Rectal smooth muscle tissue (tissue), 1 donor: ENCODE data around the gene PCBP3.
"Not testable (repeated sequence)": the region's sequence is repeated elsewhere in the genome, so short reads cannot be mapped to it uniquely, and the experiment has no call there.

Experiments used
- H3K27ac ChIP-seq: one replicate; pipeline ENCODE4 v1.7.0; 2013; ENCODE audit warnings: low read depth, low read length, inconsistent platforms
- H3K27me3 ChIP-seq: one replicate; pipeline ENCODE4 v1.7.0; 2013; ENCODE audit warnings: low read length; ENCODE audit not compliant: control insufficient read depth, insufficient read depth
- H3K36me3 ChIP-seq: one replicate; pipeline ENCODE4 v1.7.0; 2013; ENCODE audit warnings: low read length; ENCODE audit not compliant: control insufficient read depth, insufficient read depth
- H3K4me1 ChIP-seq: one replicate; pipeline ENCODE4 v1.7.0; 2013; ENCODE audit warnings: low read length; ENCODE audit not compliant: control insufficient read depth, insufficient read depth
- H3K4me3 ChIP-seq: one replicate; pipeline ENCODE4 v1.7.0; 2013; ENCODE audit warnings: low read length
- H3K9ac ChIP-seq: one replicate; pipeline ENCODE4 v1.7.0; 2013; ENCODE audit warnings: low read length

PCBP3 gene

GRCh38 chr21:45957551-45957950 lies 314.0 kb downstream of the PCBP3 start:
- no peak overlapping the region for H3K9ac ChIP-seq
- H3K36me3 ChIP-seq = no peaks in the 10 kb centered on the region
- H3K4me3 ChIP-seq = no peak overlapping the region
- H3K4me1 ChIP-seq = peaks cover 13% of the 10 kb centered on the region
- H3K27me3 ChIP-seq = no peaks in the 10 kb centered on the region
- no peak overlapping the region for H3K27ac ChIP-seq

GRCh38 chr21:45957981-45958600 lies 314.6 kb downstream of the PCBP3 start:
- Histone ChIP-seq H3K27ac (no peak overlapping the region), H3K9ac (no peak overlapping the region), H3K4me3 (no peak overlapping the region), H3K27me3 (no peaks in the 10 kb centered on the region), H3K4me1 (peaks cover 13% of the 10 kb centered on the region), H3K36me3 (no peaks in the 10 kb centered on the region)

DNA sequence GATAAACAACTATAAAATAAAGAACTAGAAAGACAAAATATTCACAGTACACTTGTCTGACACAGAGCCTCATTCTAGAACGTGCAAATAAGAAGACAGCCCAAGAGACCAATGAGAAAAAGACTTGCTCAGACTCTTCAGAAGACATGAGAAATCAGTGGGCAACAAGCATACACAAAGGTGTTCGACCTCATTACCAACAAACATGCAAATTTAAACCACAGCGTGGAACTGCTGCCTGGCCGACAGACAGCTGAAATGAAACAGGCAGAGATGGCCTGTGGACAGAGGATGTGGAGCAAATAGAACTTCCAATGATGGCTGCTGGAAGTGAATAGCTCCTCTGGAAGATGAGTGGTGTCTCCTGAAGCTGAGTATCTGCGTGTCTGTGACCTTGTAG lies 315.7 kb downstream of the PCBP3 start:
- Histone ChIP-seq H3K4me1 (peaks cover 4% of the 10 kb centered on the region), H3K27me3 (no peaks in the 10 kb centered on the region), H3K9ac (no peak overlapping the region), H3K36me3 (no peaks in the 10 kb centered on the region), H3K4me3 (no peak overlapping the region), H3K27ac (no peak overlapping the region)

DNA sequence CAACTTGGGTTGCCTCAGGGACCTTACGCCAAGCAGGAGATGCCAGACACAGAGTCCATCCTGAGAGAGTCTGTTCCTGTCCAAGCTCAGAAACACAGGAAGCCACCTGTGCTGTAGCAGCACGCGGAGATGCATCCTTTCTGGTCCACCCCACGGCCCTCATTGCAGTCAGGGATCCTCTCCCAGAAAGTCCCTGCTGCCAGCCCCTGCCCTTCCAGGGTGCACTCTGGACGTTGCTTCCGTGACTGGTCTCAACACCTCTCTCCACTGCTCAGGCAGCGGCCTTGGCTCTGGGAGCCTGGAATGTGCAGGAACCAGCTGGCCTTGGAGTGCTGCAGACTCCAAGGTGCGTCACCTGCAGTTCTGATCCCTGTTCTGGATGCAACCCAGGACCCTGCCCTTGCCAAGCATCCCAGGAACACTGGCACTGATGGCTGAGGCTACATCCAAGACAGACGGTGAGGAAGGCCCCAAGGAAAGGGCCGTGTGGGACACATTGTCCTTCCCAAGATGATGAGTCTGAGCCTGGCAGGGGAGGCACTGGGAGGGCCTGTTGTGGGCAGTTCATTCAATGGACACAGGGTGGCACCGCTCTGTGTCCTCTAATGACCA lies 316.4 kb downstream of the PCBP3 start:
- Histone ChIP-seq H3K27ac (no peak overlapping the region), H3K27me3 (no peaks in the 10 kb centered on the region), H3K4me1 (no peaks in the 10 kb centered on the region), H3K36me3 (no peaks in the 10 kb centered on the region), H3K4me3 (no peak overlapping the region), H3K9ac (no peak overlapping the region)

- H3K4me3 ChIP-seq, H3K9ac ChIP-seq, H3K4me1 ChIP-seq, H3K27me3 ChIP-seq, H3K36me3 ChIP-seq, H3K27ac ChIP-seq: not testable (repeated sequence)
These were observed 317.9 kb downstream of the PCBP3 start for GRCh38 chr21:45961408-45961807.

DNA sequence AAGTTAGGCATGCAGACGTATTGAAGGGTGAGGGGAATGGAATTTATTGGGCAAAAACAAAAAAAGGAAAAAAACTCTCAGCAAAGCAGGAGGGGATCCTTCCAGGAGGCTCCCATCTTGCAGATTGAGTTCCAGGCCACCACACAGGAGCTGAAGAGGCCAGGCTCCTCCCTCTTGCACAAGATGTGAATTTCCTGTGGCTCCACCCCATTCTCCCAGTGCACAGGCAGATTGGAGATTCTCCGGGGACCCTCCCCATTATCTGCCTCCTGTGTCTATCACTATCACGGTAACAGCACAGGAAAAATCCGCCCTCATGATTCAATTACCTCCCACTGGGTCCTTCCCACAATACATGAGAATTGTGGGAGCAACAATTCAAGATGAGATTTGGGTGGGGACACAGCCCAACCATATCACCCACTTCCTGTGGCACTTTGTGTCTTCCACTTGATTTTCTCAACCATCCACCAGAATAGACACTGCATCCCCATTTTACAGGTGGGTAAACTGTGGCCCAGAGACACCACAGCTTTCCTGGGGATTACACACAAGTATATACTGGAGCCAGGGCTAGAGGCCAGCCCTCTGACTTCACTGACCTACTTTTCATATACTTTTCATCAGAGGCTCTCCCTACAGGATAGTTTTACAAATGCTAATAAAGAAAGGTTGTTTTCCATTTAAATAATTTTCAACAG lies 319.2 kb downstream of the PCBP3 start:
- no peak overlapping the region for H3K4me3 ChIP-seq
- no peaks in the 10 kb centered on the region for H3K36me3 ChIP-seq
- no peak overlapping the region for H3K9ac ChIP-seq
- no peaks in the 10 kb centered on the region for H3K27me3 ChIP-seq
- no peaks in the 10 kb centered on the region for H3K4me1 ChIP-seq
- no peak overlapping the region for H3K27ac ChIP-seq

DNA sequence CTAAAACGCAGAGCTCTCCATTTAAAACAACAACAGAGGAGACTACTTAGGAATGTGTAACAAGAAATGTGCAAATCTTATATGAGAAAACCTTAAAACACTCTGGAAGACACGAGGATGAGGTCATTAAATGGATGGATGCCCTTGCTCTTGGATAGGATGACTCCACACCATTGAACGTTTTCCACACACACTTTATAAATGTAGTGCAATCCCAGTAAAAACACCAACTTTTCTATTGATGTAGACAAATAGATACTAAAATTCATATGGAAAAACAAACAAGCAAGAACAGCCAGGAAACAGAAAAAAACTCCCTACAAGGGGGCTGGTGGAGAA lies 319.7 kb downstream of the PCBP3 start:
- Histone ChIP-seq H3K9ac (no peak overlapping the region), H3K36me3 (no peaks in the 10 kb centered on the region), H3K4me1 (no peaks in the 10 kb centered on the region), H3K4me3 (no peak overlapping the region), H3K27ac (no peak overlapping the region), H3K27me3 (no peaks in the 10 kb centered on the region)

DNA sequence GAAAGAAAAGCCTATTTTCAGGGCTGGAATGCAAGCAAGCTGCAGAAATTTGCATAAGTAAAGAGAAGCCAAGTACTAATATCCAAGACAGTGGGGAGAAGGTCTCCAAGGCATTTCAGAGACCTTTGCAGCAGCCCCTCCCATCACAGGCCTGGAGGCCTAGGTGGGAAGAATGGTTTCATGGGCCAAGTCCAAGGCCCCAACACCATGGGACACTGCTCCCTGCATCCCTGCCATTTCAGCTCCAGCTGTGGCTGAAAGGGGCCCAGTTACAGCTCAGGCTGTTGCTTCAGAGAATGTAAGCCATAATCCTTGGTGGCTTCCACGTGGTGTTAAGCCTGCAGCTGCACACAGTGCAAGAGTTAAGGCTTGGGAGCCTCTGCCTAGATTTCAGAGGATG lies 321.1 kb downstream of the PCBP3 start:
- no peak overlapping the region for H3K9ac ChIP-seq
- H3K36me3 ChIP-seq = no peaks in the 10 kb centered on the region
- no peaks in the 10 kb centered on the region for H3K4me1 ChIP-seq
- no peaks in the 10 kb centered on the region for H3K27me3 ChIP-seq
- no peak overlapping the region for H3K4me3 ChIP-seq
- H3K27ac ChIP-seq = no peak overlapping the region

DNA sequence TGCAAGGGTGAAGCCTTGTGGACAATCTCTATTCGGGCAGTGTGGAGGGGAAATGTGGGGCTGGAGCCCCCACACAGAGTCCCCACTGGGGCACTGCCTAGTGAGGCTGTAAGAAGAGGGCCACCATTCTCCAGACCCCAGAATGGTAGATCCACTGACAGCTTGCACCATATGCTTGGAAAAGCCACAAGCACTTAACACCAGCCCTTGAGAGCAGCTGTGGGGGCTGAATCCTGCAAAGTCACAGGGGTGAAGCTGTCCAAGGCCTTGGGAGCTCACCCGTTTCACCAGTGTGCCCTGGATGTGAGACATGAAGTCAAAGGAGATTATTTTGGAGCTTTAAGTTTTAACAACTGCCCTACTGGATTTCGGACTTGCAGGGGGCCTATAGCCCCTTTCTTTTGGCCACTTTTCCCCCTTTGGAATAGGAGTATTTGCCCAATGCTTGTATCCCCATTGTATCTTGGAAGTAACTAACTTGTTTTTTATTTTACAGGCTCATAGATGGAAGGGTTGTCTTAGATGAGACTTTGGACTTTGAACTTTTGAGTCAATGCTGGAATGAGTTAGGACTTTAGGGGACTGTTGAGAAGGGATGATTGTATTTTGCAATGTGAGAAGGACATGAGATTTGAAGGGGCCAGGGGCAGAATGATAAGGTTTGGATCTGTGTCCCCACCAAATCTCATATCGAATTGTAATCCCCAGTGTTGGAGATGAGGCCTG lies 321.7 kb downstream of the PCBP3 start:
- Histone ChIP-seq H3K27ac (no peak overlapping the region), H3K4me3 (no peak overlapping the region), H3K4me1 (no peaks in the 10 kb centered on the region), H3K9ac (no peak overlapping the region), H3K27me3 (no peaks in the 10 kb centered on the region), H3K36me3 (no peaks in the 10 kb centered on the region)

GRCh38 chr21:45966791-45967394 lies 323.4 kb downstream of the PCBP3 start:
- no peak overlapping the region for H3K27ac ChIP-seq
- H3K4me3 ChIP-seq = no peak overlapping the region
- H3K4me1 ChIP-seq = peaks cover 13% of the 10 kb centered on the region
- H3K27me3 ChIP-seq = peaks cover 5% of the 10 kb centered on the region
- H3K36me3 ChIP-seq = no peaks in the 10 kb centered on the region
- H3K9ac ChIP-seq = no peak overlapping the region

DNA sequence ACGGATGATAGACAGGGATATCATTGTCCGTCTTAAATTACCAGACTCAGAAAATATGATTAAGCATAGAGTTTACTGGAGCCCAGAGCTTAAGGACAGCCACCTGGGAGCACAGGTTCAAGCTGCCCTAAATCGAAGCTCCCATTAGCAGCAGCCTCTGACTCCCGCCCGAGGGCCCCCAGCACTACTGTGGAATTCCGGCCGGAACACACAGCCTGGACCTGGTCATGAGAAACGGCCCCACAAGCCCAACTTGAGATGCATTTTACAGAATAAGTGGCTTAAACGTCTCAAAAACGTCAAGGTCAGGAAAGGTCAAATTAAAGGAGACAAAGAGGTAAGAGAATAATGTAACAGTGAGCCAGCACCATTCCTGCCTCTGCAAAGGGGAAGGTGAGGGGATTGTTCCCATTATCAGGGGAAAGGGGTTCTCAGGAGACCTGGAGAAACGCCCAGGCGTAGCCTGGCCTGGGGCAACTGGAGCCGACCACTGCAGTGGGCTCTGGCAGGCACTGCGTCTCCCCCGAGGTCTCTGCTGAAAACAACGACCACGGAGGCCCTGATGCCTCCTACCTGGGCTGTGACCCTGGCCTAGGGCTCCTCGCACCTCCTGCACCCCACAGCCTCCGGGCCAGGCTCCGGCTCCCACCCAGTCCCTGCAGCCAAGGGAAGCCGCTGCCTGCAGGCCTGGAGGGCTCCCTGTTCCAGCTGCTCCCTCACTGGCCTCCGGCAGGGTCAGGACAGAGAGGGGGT lies 326.6 kb downstream of the PCBP3 start:
- Histone ChIP-seq H3K36me3 (no peaks in the 10 kb centered on the region), H3K27me3 (peaks cover 17% of the 10 kb centered on the region), H3K27ac (no peak overlapping the region), H3K4me3 (peak overlapping the region; percentile 8), H3K9ac (no peak overlapping the region), H3K4me1 (peaks cover 34% of the 10 kb centered on the region)
